ENCODE data around the gene DNAJC8. TPM values are rescaled to one million over a fixed set of nuclear protein-coding genes. Genes with fewer than 3 reads are reported as not detected.

DNAJC8 gene
- total RNA-seq, 1 donor from 2014 or later = 84.2 TPM

DNA sequence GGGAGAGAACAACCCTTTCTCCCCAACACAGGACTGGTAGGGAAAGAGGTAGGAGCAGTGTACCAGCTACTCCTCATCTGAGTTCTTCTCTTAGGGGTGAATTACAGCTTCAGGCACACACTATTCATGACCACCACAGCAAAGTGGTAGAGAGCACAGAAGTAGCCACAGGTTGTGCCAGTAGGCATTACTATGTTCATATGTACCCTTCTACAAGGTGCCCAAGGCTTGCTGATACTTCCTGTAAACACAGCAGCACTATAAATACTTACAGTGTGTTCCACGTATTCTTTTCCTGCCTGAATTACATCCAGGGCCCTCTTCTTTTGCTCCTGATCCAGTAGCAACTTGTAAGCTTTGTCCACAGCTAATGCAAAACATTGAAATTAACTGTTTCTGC, 23.1 kb downstream of the DNAJC8 start:
- Histone ChIP-seq H3K9me3 (no peaks in the 10 kb centered on the region), H3K27me3 (no peaks in the 10 kb centered on the region), H3K4me3 (no peak overlapping the region), H3K36me3 (peaks cover 0 to 65% of the 10 kb centered on the region in 2 donors), H3K4me1 (no peaks in the 10 kb centered on the region), H3K27ac (no peak overlapping the region)
- TF ChIP-seq POLR2AphosphoS5 (IDR thresholded peaks at IDR 0.05; ENCODE audit: insufficient read depth in 1 of 2, low read depth in 1 of 2) (no peak), POLR2A (IDR thresholded peaks at IDR 0.05) (no peak)
- TF ChIP-seq, protein P1, sequence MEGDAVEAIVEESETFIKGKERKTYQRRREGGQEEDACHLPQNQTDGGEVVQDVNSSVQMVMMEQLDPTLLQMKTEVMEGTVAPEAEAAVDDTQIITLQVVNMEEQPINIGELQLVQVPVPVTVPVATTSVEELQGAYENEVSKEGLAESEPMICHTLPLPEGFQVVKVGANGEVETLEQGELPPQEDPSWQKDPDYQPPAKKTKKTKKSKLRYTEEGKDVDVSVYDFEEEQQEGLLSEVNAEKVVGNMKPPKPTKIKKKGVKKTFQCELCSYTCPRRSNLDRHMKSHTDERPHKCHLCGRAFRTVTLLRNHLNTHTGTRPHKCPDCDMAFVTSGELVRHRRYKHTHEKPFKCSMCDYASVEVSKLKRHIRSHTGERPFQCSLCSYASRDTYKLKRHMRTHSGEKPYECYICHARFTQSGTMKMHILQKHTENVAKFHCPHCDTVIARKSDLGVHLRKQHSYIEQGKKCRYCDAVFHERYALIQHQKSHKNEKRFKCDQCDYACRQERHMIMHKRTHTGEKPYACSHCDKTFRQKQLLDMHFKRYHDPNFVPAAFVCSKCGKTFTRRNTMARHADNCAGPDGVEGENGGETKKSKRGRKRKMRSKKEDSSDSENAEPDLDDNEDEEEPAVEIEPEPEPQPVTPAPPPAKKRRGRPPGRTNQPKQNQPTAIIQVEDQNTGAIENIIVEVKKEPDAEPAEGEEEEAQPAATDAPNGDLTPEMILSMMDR (IDR thresholded peaks at IDR 0.05) = no peak
- DNase-seq (ENCODE audit: extremely low spot score in 2 of 2) = no peak
- intact Hi-C loops (cut with DNase I) = loop anchor here (10.0 kb wide), 1 partner anchor 115 kb away; no protein-coding TSS in a partner anchor

DNA sequence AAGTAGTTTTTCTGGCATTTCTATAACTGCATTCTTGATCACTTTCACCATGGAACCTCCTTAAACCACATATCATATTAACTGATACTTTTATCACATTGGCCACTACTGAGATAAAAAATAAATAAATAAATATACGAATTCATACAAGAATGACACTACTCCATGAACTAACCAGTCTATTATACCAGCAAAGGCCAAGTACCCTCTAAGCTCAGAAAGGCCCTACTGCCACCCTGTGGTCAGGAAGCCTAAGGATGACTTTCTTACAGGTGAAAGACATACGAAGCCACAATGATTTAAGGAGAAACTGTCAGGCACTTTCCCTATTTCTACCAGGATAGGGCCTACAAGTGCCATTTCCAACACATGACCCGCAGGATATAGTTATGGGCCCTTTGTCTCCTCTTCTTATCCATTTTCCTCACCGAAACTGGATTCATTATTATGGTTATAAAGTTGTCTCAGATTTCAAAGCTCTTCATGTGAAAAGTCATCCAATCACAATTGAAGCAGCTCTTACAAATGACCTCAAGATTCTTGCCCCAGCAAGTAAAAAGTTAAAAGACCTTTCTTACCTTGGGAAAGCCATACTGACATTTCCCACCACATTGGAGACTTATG, 23.9 kb downstream of the DNAJC8 start:
- no peak for DNase-seq (ENCODE audit: extremely low spot score in 2 of 2)
- Histone ChIP-seq H3K4me3 (no peak overlapping the region), H3K27ac (no peak overlapping the region), H3K27me3 (no peaks in the 10 kb centered on the region), H3K36me3 (peaks cover 0 to 68% of the 10 kb centered on the region in 2 donors), H3K4me1 (no peaks in the 10 kb centered on the region), H3K9me3 (no peaks in the 10 kb centered on the region)
- intact Hi-C loops (cut with DNase I) = no loop called here
- TF ChIP-seq POLR2A (IDR thresholded peaks at IDR 0.05) (no peak), POLR2AphosphoS5 (IDR thresholded peaks at IDR 0.05; ENCODE audit: insufficient read depth in 1 of 2, low read depth in 1 of 2) (no peak)
- TF ChIP-seq, protein P1 (IDR thresholded peaks at IDR 0.05) = peak; percentile 15 to 44 (median 42)

DNA sequence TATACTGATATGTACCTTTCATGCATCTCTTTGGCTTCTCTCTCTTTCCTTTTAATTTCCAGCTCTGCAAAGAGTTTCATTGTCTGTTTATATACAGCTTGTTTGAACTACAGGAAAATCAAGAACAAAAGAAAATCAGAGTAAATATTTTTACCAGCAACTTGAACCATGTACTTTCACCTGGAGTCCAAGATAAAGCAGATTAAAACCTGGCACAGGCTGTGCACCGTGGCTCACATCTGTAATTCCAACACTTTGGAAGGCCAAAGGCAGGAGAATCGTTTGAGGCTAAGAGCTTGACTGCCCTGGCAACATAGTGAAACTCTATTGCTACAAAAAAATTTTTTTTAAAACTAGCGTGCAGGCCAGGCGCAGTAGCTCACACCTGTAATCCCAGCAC, 27.6 kb downstream of the DNAJC8 start:
- Histone ChIP-seq H3K4me1 (no peaks in the 10 kb centered on the region), H3K27me3 (no peaks in the 10 kb centered on the region), H3K4me3 (no peak overlapping the region), H3K36me3 (peaks cover 0 to 77% of the 10 kb centered on the region in 2 donors), H3K27ac (no peak overlapping the region), H3K9me3 (no peaks in the 10 kb centered on the region)
- intact Hi-C loops (cut with DNase I) = no loop called here
- no peak for DNase-seq (ENCODE audit: extremely low spot score in 2 of 2)
- TF ChIP-seq, protein P1 (IDR thresholded peaks at IDR 0.05) = no peak
- TF ChIP-seq POLR2A (IDR thresholded peaks at IDR 0.05) (no peak), POLR2AphosphoS5 (IDR thresholded peaks at IDR 0.05; ENCODE audit: insufficient read depth in 1 of 2, low read depth in 1 of 2) (no peak)

DNA sequence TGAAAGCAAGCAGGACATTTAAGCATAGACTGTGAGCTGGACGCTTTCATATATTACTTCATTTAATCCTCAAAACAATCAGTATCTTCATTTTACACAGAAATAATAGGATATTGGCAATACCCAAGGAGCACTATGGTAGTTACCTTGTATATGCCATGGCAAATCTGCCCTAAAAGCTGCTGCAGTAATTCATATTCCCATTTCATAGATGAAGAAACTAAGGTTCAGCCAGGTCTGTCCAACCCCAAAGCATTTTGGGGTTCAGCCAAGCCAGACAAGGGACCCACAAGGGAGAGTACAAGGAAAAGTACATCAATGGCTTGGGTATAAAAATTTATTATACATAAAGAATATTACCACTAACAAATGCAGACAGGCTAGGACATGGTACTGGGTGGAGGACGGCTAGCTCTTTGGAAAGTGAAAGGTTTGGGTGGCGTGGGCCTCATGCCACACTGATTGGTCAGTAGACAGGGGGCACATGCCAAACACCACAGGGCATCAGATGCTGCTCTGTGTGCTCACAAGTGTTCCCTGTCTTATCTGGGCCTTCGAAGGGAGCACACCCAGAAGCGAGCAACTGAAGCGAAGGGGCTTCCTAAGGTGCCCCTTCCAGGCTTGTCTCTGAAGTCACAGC, 32.5 kb downstream of the DNAJC8 start:
- H3K9me3 ChIP-seq = no peaks in the 10 kb centered on the region
- TF ChIP-seq POLR2AphosphoS5 (IDR thresholded peaks at IDR 0.05; ENCODE audit: insufficient read depth in 1 of 2, low read depth in 1 of 2) (no peak), POLR2A (IDR thresholded peaks at IDR 0.05) (no peak)
- TF ChIP-seq, protein P1 (IDR thresholded peaks at IDR 0.05) = no peak
- intact Hi-C loops (cut with DNase I) = no loop called here
- H3K4me1 ChIP-seq = peaks cover 16% of the 10 kb centered on the region
- DNase-seq (ENCODE audit: extremely low spot score in 2 of 2) = no peak
- H3K4me3 ChIP-seq = no peak overlapping the region
- no peak overlapping the region for H3K27ac ChIP-seq
- H3K27me3 ChIP-seq = no peaks in the 10 kb centered on the region
- peaks cover 0 to 65% of the 10 kb centered on the region in 2 donors for H3K36me3 ChIP-seq

Data from vagina (tissue), 2 donors.